ENCODE measurements around the gene OTUD1. TPM values are rescaled to one million over a fixed set of nuclear protein-coding genes. Genes with fewer than 3 reads are reported as not detected.

The OTUD1 gene
- total and polyA plus RNA-seq, 10 of the 15 experiments (the other 5 are each of a cell fraction or from before 2014, with no cell fraction given) = 0.18 to 1.6 (median 0.63) TPM; not detected in 1

- TF ChIP-seq GABPA (IDR thresholded peaks at IDR 0.05; ENCODE audit: low read depth) = no peak
- no peak for TF ChIP-seq ZNF384 (IDR thresholded peaks at IDR 0.05; ENCODE audit: borderline replicate concordance, low read depth, low read length)
- no peak for TF ChIP-seq CBFB (IDR thresholded peaks at IDR 0.05; ENCODE audit: low read depth)
These were observed 47.1 kb upstream of the OTUD1 start (continued) for GRCh38 chr10:23391821-23392220.

GRCh38 chr10:23395017-23395416 is 43.9 kb upstream of the OTUD1 start:
- ChIA-PET SMC1A (ENCODE audit: uncharacterized antibody, unreplicated experiment) (no interaction called here), POLR2A (no interaction called here), CTCF (no interaction called here), RAD21 (ENCODE audit: unreplicated experiment) (no interaction called here)
- Histone ChIP-seq H3K27ac (ENCODE audit: control insufficient read depth, insufficient read depth) (no peak overlapping the region), H3K4me3 (no peak overlapping the region), H3K9me3 (replicated peaks; ENCODE audit: control insufficient read depth, insufficient read depth, low read length) (no peaks in the 10 kb centered on the region), H3K4me1 (ENCODE audit: control insufficient read depth, insufficient read depth, low read length) (no peaks in the 10 kb centered on the region), H3K9ac (ENCODE audit: control insufficient read depth, insufficient read depth, low read length) (no peak overlapping the region), H3K79me2 (ENCODE audit: control insufficient read depth, insufficient read depth, low read length) (no peaks in the 10 kb centered on the region), H3K27me3 (replicated peaks in 1 of 2; ENCODE audit: control insufficient read depth in 2 of 2, insufficient read depth in 2 of 2, low read length in 1 of 2) (no peaks in the 10 kb centered on the region), H4K20me1 (ENCODE audit: control insufficient read depth, insufficient read depth) (no peaks in the 10 kb centered on the region), H3K4me2 (ENCODE audit: control insufficient read depth, insufficient read depth) (no peak overlapping the region), H2AFZ (ENCODE audit: control insufficient read depth, low read depth, low read length) (no peak overlapping the region), H3K36me3 (ENCODE audit: control insufficient read depth in 2 of 2, insufficient read depth in 2 of 2, low read length in 1 of 2) (no peaks in the 10 kb centered on the region)
- ATAC-seq (no peak), DNase-seq (ENCODE audit: low read depth, low spot score) (no peak), FAIRE-seq (no peak)
- no peak for TF ChIP-seq NR2C1 (IDR thresholded peaks at IDR 0.05)
- TF ChIP-seq FOXM1 (IDR thresholded peaks at IDR 0.05; ENCODE audit: low read depth, low read length) = no peak
- no peak for TF ChIP-seq NR2F1 (conservative IDR thresholded peaks at IDR 0.05)
- TF ChIP-seq CBFB (IDR thresholded peaks at IDR 0.05; ENCODE audit: low read depth) = no peak
- TF ChIP-seq SREBF1 (IDR thresholded peaks at IDR 0.05; ENCODE audit: low read length) = no peak
- no peak for TF ChIP-seq PML (IDR thresholded peaks at IDR 0.05; ENCODE audit: low read length)
- TF ChIP-seq IRF5 (IDR thresholded peaks at IDR 0.05; ENCODE audit: borderline replicate concordance) = no peak
- no peak for TF ChIP-seq MTA3 (IDR thresholded peaks at IDR 0.05; ENCODE audit: borderline replicate concordance, low read length)
- TF ChIP-seq BHLHE40 (IDR thresholded peaks at IDR 0.05; ENCODE audit: borderline replicate concordance in 1 of 2, low read depth in 2 of 2, low read length in 1 of 2) = no peak
- no peak for TF ChIP-seq MEF2B (IDR thresholded peaks at IDR 0.05; ENCODE audit: partially characterized antibody, poor library complexity, severe bottlenecking)
- TF ChIP-seq STAT3 (IDR thresholded peaks at IDR 0.05; ENCODE audit: low read depth, low read length) = no peak
- no peak for TF ChIP-seq MAX (IDR thresholded peaks at IDR 0.05; ENCODE audit: low read depth, low read length)
- no peak for TF ChIP-seq SP1 (IDR thresholded peaks at IDR 0.05; ENCODE audit: low read depth, low read length)
- TF ChIP-seq RUNX3 (IDR thresholded peaks at IDR 0.05; ENCODE audit: low read length) = no peak
- TF ChIP-seq RELA (IDR thresholded peaks at IDR 0.05; ENCODE audit: borderline replicate concordance, partially characterized antibody) = no peak
- no peak for TF ChIP-seq NRF1 (conservative IDR thresholded peaks at IDR 0.05; ENCODE audit: low read depth, low read length)
- TF ChIP-seq RAD51 (IDR thresholded peaks at IDR 0.05) = no peak
- no peak for TF ChIP-seq NFIC (IDR thresholded peaks at IDR 0.05; ENCODE audit: low read depth, low read length)
- in situ Hi-C loops (cut with MboI) = no loop called here
- no TSS peak for BruUV-seq (replicated peaks)
- WGBS (ENCODE audit: insufficient coverage, insufficient replicate concordance, low lambda C conversion rate, missing lambda C conversion rate) = 30% methylated on average over 5 of the region's 5 CpGs
- intact Hi-C loops (cut with micrococcal nuclease; ENCODE audit: unreplicated experiment) = no loop called here

All from GM12878 (cell line).